Occipital lobe (tissue), 2 donors: ENCODE results near the gene H3-3A. TPM values are rescaled to one million over a fixed set of nuclear protein-coding genes. Genes with fewer than 3 reads are reported as not detected.
A peak's percentile ranks its signal among the peaks of the same experiment; 100 is the strongest.

Experiments
- DNase-seq: peaks from one replicate; lab custom pipeline; 2025; lab: John Stamatoyannopoulos, UW
- total RNA-seq: library from RNA; depleted of rRNA; stranded (reverse); fragments of >200 nt; gene quantifications from one replicate; pipeline ENCODE4 v1.2.3, GENCODE V29; 2014

The H3-3A gene
- total RNA-seq, result 371 TPM

DNA sequence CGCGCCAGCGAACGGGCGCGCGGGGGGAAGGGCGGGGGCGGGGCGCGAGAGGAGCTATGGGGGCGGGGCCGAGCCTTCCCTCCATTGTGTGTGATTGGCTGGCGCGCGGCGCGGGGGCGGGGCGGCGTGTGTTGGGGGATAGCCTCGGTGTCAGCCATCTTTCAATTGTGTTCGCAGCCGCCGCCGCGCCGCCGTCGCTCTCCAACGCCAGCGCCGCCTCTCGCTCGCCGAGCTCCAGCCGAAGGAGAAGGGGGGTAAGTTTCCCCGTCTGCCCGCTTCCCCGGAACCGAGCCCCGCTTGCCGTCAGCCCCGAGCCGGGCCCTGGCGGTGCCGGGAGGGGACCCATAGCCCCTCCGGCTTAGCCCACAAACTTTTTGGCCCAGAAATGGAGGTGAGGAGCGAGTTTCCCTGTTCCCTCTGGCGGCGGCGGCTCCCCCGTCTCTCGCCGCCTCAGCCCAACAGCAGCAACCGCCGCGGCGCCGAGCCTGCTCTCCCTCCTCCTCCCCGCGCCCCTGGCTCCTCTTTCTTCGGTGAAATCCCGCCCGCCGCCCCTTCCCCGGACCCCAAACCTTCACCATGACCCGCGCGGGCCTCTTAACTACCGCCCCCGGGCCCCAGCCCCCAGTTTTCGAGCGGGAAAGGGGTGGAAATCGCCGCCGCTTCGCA lies at the start of gene H3-3A:
TSS of gene H3-3A (plus strand) at position 159 of the 666 bp plus-strand sequence. CDS start 1,636 bp downstream, outside the sequence.
- peak; percentile 95 for DNase-seq

DNA sequence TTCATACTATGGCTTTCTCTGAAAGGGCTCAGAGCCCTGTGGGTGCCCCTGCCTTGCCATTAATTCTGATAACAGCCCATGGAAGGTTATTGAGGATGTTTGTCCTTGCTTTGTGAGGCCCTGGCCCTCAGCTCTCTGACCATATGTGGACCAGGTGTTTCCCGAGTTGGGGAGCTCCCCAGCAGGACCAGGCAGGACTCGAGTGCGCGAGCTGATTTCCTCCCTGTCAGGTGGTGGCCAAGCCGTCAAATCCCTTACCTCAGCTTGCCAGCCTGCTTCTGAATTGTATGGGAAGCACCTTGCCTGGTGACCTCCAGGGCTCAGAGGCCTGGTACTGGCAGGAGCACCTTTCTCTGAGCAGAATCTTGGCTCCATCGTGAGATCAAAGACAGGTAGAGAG lies 45.4 kb upstream of the H3-3A start:
- no peak for DNase-seq

DNA sequence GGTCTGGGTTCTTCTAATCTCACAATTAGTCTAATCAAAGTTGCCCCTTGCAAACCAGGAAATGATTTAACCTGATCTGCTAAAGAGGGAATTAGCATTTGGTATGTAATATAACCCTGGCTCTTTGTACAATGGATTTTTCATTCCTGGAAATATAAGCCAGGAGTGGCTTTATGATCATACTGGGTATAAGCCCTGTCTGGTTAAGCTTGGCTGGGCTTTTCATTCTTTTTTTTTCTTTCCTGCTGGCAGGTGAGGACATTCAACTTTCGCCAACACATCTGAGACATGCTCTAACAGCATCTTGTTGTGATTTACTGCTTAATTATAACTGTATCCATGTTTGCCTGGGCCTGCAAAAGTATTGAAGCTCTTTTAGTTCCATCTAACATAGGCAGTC lies 42.9 kb upstream of the H3-3A start:
- DNase-seq, result no peak

- no peak for DNase-seq
Measured at GRCh38 chr1:226021401-226021800, 41.1 kb upstream of the H3-3A start.

GRCh38 chr1:226021801-226022200 lies 40.7 kb upstream of the H3-3A start:
- DNase-seq, result no peak

DNA sequence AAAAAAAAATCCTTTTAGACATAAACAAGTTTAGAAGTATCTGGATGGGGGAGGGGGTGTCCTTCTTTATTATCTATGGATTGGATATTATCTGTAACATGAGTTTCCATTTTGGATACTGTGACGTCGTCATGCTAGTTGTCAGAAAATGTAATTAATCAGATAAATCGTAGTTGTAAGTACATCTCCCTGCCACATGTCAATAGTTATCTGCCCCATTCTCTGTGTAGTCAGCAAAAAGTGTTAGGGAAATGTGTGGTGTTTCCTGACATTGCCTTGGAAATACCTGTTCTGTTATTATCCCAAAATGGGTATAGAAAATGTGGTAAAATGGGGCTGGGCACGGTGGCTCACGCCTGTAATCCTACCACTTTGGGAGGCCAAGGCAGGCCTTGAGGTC lies 38.8 kb upstream of the H3-3A start:
- DNase-seq, result no peak

DNA sequence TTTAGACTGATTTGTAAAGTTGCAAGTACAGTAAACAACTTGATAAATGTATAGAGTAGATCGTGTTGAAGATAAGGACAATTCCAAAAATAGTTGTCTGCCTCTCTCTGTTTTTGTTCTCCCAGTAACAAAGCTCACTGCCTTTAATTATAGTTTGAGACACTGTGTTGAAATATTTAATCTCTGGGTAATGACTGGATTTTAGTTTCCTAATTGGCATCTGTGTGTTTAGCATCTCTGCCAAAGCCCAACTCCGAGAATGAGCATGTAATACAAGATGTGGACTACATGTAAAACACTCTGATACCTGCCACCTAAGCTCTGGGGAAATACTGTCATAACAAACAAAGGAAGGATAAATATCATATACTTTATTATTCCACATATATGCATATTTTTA lies 35.7 kb upstream of the H3-3A start:
- DNase-seq, result no peak

DNA sequence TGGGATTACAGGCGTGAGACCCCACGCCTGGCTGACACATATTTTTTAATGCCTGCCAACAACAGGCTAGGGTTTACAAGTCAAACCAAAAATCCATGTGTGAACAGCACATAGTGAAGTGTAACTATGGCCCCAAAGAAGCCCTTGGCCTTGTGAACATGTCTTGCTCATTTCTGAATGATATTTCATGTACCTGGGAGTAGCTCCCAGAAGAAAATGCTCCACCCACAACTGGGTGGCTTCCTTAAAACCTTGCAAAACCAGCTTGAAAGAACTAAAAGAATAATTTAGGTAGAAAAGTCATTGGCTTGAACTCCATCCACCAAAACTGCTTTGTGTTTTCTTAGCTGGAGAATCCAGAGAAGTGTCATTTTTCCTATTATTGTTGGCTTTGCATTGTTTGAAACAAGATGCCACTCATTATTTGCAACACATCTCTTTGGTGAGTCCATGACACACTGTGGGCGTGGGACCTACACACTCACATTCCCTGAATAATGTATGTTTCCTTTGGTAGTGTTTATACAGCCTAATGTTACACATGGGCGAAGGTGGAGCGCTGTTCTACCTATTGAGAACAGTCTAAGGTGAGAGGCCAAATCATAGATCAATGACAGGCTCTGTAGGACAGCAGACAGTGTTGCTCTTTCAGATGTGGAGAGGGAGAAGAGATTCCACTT lies 34.8 kb upstream of the H3-3A start:
- DNase-seq, result no peak

DNA sequence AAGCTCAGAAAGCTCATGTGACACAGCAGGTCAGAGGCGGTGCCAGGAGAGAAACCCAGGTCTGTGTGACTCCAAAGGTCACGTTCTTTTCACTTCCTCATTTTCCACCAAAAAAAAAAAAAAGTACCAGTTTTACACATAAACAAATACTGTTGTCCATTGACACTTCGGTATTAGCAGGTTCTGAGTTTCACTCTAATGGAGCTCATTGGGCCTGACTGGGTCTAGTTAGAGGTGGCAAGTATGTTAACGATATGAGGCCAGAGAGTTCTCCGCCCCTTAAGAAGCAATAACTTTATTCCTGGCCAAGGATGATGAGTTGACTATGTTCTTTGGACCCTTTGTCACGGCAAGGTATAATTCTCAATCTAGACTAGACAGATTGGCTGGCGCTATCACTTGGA lies 33.4 kb upstream of the H3-3A start:
- no peak for DNase-seq

GRCh38 chr1:226029568-226030225 lies 32.8 kb upstream of the H3-3A start:
- no peak for DNase-seq

- no peak for DNase-seq
Measured at GRCh38 chr1:226033582-226033981, 28.9 kb upstream of the H3-3A start.

DNA sequence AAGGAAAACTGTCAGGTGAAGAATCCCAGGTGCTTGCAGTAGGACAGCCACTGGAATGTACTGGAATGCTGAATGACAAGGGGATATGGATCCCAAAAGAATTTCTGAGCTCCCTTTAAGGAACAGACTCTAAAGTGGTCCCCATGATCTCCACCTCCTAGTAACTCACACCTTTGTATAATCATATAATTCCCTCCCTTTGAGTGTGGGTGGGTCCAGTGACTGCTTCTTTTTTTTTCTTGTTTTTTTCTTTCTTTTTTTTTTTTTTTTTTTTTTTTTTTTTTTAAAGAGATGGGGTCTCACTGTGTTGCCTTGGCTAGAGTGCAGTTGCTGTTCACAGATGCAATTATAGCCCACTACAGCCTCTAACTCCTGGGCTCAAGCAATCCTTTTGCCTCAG lies 28.5 kb upstream of the H3-3A start:
- DNase-seq, result no peak

GRCh38 chr1:226034482-226034881 lies 28.0 kb upstream of the H3-3A start:
- peak; percentile 63 for DNase-seq

- no peak for DNase-seq
Measured at GRCh38 chr1:226035915-226036314, 26.6 kb upstream of the H3-3A start.

DNA sequence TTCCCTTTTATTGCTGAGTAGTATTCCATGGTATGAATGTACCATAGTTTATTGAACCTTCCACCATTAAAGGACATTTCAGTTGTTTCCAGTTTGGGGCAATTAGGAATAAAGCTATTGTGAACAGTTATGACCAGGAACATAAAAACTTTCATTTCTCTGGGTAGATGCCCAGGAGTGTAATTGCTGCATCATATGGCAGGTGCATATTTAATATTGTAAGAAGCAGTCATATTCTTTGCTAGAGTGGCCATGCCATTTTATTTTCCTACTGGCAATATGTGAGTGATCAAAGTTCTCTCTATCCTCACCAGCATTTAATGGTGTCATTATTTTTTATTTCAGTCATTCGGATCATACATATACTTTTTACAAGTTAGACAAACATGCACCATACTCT lies 23.9 kb upstream of the H3-3A start:
- DNase-seq, result no peak

GRCh38 chr1:226041419-226041818 lies 21.1 kb upstream of the H3-3A start:
- no peak for DNase-seq

DNA sequence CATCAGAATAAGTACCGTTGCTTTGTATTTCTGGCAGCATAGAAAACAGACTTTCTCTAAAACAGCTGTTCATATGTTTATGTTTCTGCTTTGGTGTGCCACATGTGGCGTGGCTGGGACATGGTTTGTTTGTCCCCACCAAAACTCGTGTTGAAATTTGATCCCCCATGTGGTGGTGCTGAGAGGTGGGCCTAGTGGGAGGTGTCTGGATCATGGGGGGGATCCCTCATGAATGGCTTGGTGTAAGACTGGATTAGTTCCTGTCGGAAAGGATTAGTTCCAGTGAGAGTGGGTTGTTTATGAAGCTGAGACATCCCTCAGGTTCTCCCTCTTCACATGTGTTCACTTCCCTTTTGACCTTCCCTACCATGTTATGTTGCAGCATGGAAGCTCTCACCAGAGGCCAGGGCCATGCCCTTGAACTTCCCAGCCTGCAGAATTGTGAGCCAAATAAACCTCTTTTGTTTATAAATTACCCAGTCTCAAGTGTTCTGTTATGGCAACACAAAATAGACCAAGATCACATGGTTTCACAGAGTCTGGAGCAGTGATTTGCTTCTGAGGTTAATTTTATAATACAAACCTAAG lies 17.9 kb upstream of the H3-3A start:
- no peak for DNase-seq

DNA sequence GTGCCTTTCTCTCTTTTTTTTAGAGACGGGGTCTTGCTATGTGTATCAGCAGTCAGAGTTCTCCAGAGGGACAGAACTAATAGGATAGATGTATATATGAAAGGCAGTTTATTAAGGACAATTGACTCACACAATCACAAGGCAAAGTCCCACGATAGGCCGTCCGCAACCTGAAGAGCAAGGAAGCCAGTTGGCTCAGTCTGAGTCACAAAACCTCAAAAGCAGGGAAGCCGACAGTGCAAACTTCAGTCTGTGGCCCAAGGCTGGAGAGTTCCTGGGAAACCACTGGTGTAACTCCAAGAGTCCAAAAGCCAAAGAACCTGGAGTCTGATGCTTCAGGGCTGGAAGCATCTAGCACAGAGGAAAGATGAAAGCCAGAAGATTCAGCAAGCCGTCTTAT lies 16.3 kb upstream of the H3-3A start:
- DNase-seq, result no peak

GRCh38 chr1:226047495-226047894 lies 15.0 kb upstream of the H3-3A start:
- no peak for DNase-seq

DNA sequence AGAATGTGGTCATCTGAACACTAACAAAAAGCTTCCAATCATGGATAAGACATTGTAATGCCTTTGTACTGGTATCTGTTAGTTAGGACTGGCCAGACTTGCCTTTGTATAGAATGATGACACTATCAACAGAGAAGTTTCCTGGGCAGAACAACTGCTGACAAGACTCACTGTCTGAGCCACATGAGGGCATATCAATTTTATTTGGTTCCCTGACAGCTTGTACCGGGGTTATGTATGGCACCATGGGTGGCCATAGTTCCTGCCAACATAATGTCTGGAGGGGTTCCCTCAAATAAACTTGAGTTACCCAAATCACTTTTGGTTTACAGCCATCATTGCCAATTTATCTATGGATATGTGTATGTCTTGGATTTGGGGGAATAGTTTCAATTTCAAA lies 13.6 kb upstream of the H3-3A start:
- DNase-seq, result no peak

- no peak for DNase-seq
Measured at GRCh38 chr1:226050133-226050532, 12.4 kb upstream of the H3-3A start.

DNA sequence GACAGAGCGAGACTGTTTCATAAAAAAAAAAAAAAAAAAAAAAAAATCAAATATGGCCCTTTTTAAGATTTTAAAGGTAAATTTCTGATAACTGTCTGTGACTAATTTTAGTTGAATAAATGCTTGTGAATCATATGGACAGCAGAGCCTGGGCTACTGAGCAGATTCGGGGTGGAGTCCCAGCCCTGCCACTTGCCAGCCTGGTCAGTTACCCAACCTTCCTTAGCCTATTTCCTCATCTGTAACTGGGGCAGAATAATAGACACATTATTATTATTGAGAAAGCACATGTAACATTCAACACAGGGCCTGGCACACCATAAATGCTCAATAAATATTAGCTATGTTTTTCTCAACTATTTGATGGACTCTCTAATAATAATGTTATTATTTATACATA lies 11.2 kb upstream of the H3-3A start:
- no peak for DNase-seq

DNA sequence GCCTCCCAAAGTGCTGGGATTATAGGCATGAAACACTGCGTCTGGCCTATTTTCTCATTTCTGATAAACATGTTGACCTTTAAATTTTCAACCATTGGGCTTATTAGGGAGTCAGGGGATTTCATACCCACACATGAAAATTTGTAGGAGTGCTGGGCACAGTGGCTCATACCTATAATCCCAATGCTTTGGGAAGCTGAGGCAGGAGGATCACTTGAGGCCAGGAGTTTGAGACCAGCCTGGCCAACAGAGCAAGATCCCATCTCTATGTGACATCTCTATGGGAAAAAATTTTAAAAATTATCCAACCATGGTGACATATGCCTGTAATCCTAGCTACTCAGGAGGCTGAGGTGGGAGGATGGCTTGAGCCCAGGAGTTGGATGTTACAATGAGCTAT lies 10.5 kb upstream of the H3-3A start:
- no peak for DNase-seq
